Activated naive CD4-positive, alpha-beta T cell treated with anti-CD3 and anti-CD28 coated beads, Interleukin-2, amount 10 ng/mL, durations not matched to agents 7 days and 5 days (primary cell): ENCODE measurements around the gene EVX2.

Experiments
- CTCF ChIA-PET: fragments of 350-600 bp; sonication (Branson Sonifier 250); formaldehyde crosslinking; loops from one replicate; lab custom pipeline; 2021; ENCODE audit warnings: antibody characterized with exemption; lab: Charles Lee
- DNase-seq: peaks from one replicate; pipeline ENCODE4 v3.0.0-alpha.2; 2020
- H3K27ac Mint-ChIP-seq: one replicate; pipeline ENCODE4 v1.8.0; 2021; ENCODE audit warnings: mild to moderate bottlenecking, moderate library complexity, mixed read lengths
- H3K27me3 Mint-ChIP-seq: one replicate; pipeline ENCODE4 v1.8.0; 2021; ENCODE audit warnings: mild to moderate bottlenecking, mixed read lengths
- H3K36me3 Mint-ChIP-seq: one replicate; pipeline ENCODE4 v1.8.0; 2021; ENCODE audit warnings: mixed read lengths
- H3K4me1 Mint-ChIP-seq: one replicate; pipeline ENCODE4 v1.8.0; 2021; ENCODE audit warnings: mixed read lengths
- H3K4me3 Mint-ChIP-seq: one replicate; pipeline ENCODE4 v1.8.0; 2021; ENCODE audit warnings: mild to moderate bottlenecking, moderate library complexity, mixed read lengths
- H3K9me3 Mint-ChIP-seq: one replicate; pipeline ENCODE4 v1.8.0; 2021; ENCODE audit warnings: mixed read lengths

Gene EVX2

GRCh38 chr2:176091329-176092258 is 7.8 kb upstream of the EVX2 start:
- CTCF ChIA-PET = no interaction called here
- H3K27me3 Mint-ChIP-seq = peaks cover 93% of the 10 kb centered on the region
- H3K4me1 Mint-ChIP-seq = peaks cover 21% of the 10 kb centered on the region
- peaks cover 8% of the 10 kb centered on the region for H3K36me3 Mint-ChIP-seq
- no peaks in the 10 kb centered on the region for H3K9me3 Mint-ChIP-seq
- peak overlapping the region; percentile 35 for H3K4me3 Mint-ChIP-seq
- H3K27ac Mint-ChIP-seq = peak overlapping the region; percentile 78
- DNase-seq = no peak

DNA sequence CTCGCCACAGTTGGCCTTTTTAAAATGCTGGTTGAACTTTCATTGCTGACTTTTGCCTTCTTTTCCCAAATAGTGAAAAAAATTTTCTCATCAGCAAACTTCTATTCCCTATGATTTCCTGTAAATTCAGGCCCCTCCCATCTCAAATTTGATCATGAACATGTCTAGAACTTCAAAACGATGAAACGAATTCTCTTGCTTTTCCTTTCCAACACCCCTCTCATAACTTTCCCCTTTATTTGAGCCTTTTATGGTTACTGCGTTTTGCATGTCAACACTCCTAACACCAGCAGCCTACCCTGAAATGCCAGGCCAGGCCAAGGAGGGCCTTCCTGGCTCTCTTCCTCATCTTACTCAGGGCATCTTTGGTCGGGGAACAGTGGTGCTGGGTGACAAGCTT is 7.1 kb upstream of the EVX2 start:
- CTCF ChIA-PET = no interaction called here
- DNase-seq = no peak
- Mint-ChIP-seq H3K4me1 (peaks cover 15% of the 10 kb centered on the region), H3K36me3 (peaks cover 8% of the 10 kb centered on the region), H3K27me3 (peaks cover 96% of the 10 kb centered on the region), H3K4me3 (no peak overlapping the region), H3K9me3 (no peaks in the 10 kb centered on the region), H3K27ac (no peak overlapping the region)

GRCh38 chr2:176089843-176090395 is 6.2 kb upstream of the EVX2 start:
- H3K27ac Mint-ChIP-seq = no peak overlapping the region
- no peak for DNase-seq
- H3K4me1 Mint-ChIP-seq = peaks cover 15% of the 10 kb centered on the region
- no peaks in the 10 kb centered on the region for H3K9me3 Mint-ChIP-seq
- CTCF ChIA-PET = interaction anchor here (1.4 kb wide), 1 partner anchor 8 kb away, joined by 6 read pairs; no protein-coding TSS in a partner anchor
- peaks cover 98% of the 10 kb centered on the region for H3K27me3 Mint-ChIP-seq
- no peak overlapping the region for H3K4me3 Mint-ChIP-seq
- peaks cover 10% of the 10 kb centered on the region for H3K36me3 Mint-ChIP-seq

- CTCF ChIA-PET = interaction anchor here (1.4 to 1.6 kb wide), 2 partner anchors 9 to 399 kb away, joined by 5 to 6 read pairs; no protein-coding TSS in a partner anchor
- H3K27me3 Mint-ChIP-seq = peaks cover 98% of the 10 kb centered on the region
- no peak for DNase-seq
- H3K36me3 Mint-ChIP-seq = peaks cover 10% of the 10 kb centered on the region
- H3K4me3 Mint-ChIP-seq = no peak overlapping the region
- no peak overlapping the region for H3K27ac Mint-ChIP-seq
- H3K9me3 Mint-ChIP-seq = no peaks in the 10 kb centered on the region
- H3K4me1 Mint-ChIP-seq = peaks cover 15% of the 10 kb centered on the region
Observed at GRCh38 chr2:176088937-176089842, 5.4 kb upstream of the EVX2 start.

GRCh38 chr2:176088048-176088936 is 4.5 kb upstream of the EVX2 start:
- H3K4me1 Mint-ChIP-seq = peaks cover 9% of the 10 kb centered on the region
- peaks cover 98% of the 10 kb centered on the region for H3K27me3 Mint-ChIP-seq
- DNase-seq = peak; percentile 41
- peak overlapping the region; percentile 38 for H3K4me3 Mint-ChIP-seq
- H3K9me3 Mint-ChIP-seq = peaks cover 2% of the 10 kb centered on the region
- H3K36me3 Mint-ChIP-seq = peaks cover 9% of the 10 kb centered on the region
- CTCF ChIA-PET = interaction anchor here (0.6 to 1.6 kb wide), 4 partner anchors 8 to 717 kb away, joined by 3 to 6 read pairs (median 5); no protein-coding TSS in a partner anchor
- peak overlapping the region; percentile 58 for H3K27ac Mint-ChIP-seq

DNA sequence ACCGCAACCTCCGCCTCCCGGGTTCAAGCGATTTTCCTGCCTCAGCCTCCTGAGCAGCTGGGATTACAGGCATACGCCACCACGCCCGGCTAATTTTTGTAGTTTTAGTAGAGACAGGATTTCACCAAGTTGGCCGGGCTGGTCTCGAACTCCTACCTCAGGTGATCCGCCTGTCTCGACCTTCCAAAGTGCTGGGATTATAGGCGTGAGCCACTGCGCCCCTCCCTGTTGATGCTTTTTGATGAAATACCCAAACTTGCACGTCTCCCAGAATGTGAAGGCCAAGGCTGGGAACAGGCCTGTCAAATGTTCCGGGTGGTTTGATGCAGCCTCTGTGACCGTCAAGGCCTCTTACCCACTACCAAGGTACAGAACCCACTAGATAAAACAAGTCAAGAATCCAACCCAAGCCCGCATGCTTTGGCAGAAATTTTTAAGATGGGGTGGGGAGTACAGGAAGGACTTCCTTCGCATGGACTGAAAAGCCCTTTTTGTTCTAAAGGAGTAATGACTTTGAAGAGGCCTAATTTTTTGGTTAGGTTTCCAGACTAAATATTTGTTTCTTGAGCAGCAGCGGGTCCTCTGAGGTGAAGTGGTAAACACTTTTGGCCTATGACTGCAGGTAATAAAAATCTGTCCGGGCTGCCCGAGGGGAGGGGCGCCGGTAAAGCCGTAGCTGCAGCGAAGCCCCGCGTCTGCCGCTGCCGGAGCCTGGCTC is 3.7 kb upstream of the EVX2 start:
- Mint-ChIP-seq H3K27me3 (peaks cover 98% of the 10 kb centered on the region), H3K27ac (no peak overlapping the region), H3K4me3 (no peak overlapping the region), H3K9me3 (peaks cover 2% of the 10 kb centered on the region), H3K36me3 (peaks cover 13% of the 10 kb centered on the region), H3K4me1 (peaks cover 9% of the 10 kb centered on the region)
- CTCF ChIA-PET = interaction anchor here (0.6 to 1.9 kb wide), 3 partner anchors 9 to 716 kb away, joined by 3 to 6 read pairs (median 5); no protein-coding TSS in a partner anchor
- no peak for DNase-seq

GRCh38 chr2:176085861-176086771 is 2.4 kb upstream of the EVX2 start:
- H3K9me3 Mint-ChIP-seq = peaks cover 4% of the 10 kb centered on the region
- H3K36me3 Mint-ChIP-seq = peaks cover 14% of the 10 kb centered on the region
- no peak overlapping the region for H3K4me3 Mint-ChIP-seq
- H3K27ac Mint-ChIP-seq = peak overlapping the region; percentile 50
- peaks cover 6% of the 10 kb centered on the region for H3K4me1 Mint-ChIP-seq
- CTCF ChIA-PET = interaction anchor here (1.1 to 1.9 kb wide), 3 partner anchors 35 to 396 kb away, joined by 3 to 6 read pairs (median 3); no protein-coding TSS in a partner anchor
- no peak for DNase-seq
- peaks cover 98% of the 10 kb centered on the region for H3K27me3 Mint-ChIP-seq

GRCh38 chr2:176085120-176085788 is 1.5 kb upstream of the EVX2 start:
- H3K4me1 Mint-ChIP-seq = peaks cover 7% of the 10 kb centered on the region
- no peak for DNase-seq
- peaks cover 7% of the 10 kb centered on the region for H3K9me3 Mint-ChIP-seq
- no peak overlapping the region for H3K4me3 Mint-ChIP-seq
- H3K36me3 Mint-ChIP-seq = peaks cover 16% of the 10 kb centered on the region
- peaks cover 98% of the 10 kb centered on the region for H3K27me3 Mint-ChIP-seq
- CTCF ChIA-PET = interaction anchor here (0.7 to 1.9 kb wide), 4 partner anchors 36 to 395 kb away, joined by 3 to 6 read pairs (median 3); no protein-coding TSS in a partner anchor
- H3K27ac Mint-ChIP-seq = peak overlapping the region; percentile 70

DNA sequence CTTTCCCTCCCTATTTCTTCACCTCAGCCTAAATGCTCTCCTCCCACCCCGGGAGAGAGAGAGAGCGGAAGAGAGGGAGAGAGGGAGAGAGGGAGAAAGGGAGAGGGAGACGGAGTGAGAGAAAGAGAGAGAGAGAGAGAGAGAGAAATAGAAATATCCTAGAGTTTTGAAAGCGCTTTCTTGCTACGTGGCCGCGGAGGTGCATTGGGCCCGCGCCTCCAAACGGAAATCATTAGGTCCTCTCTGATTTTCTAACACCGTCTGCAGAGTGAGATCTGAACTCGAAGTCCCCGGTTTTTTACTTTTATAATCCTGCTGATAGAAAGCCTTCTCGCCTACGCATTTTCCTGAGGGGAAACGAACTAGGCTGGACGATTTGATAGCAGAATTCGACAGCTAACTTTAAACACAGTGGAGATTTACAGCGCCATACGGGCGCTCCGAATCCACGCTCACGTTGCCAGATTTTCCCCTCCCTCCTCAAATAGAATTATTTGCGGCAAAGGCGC is 903 bp upstream of the EVX2 start:
- DNase-seq = no peak
- Mint-ChIP-seq H3K9me3 (peaks cover 7% of the 10 kb centered on the region), H3K36me3 (peaks cover 16% of the 10 kb centered on the region), H3K4me1 (peaks cover 7% of the 10 kb centered on the region), H3K27me3 (peaks cover 97% of the 10 kb centered on the region), H3K4me3 (no peak overlapping the region), H3K27ac (peak overlapping the region; percentile 60)
- CTCF ChIA-PET = interaction anchor here (0.7 to 1.4 kb wide), 2 partner anchors 36 to 74 kb away, joined by 3 read pairs; no protein-coding TSS in a partner anchor

- Mint-ChIP-seq H3K27ac (peak overlapping the region; percentile 84), H3K36me3 (peaks cover 21% of the 10 kb centered on the region), H3K4me1 (peaks cover 10% of the 10 kb centered on the region), H3K27me3 (peaks cover 96% of the 10 kb centered on the region), H3K4me3 (peak overlapping the region; percentile 16), H3K9me3 (peaks cover 18% of the 10 kb centered on the region)
- CTCF ChIA-PET = interaction anchor here (0.6 to 0.9 kb wide), 2 partner anchors 15 to 44 kb away, joined by 3 read pairs; no protein-coding TSS in a partner anchor
- DNase-seq = no peak
Observed at GRCh38 chr2:176082824-176083751, 674 bp downstream of the EVX2 start.
